GM19099 (cell line): ENCODE results near the gene RASGRF2.

ENCODE experiments used
- POLR2A ChIP-seq: IDR thresholded peaks from 3 replicates; pipeline ENCODE4 v1.6.1; 2011; ENCODE audit warnings: low read depth; ENCODE audit not compliant: insufficient read length; ENCODE audit errors: extremely low read depth

Gene RASGRF2

GRCh38 chr5:81192373-81192750, 232.2 kb downstream of the RASGRF2 start:
- TF ChIP-seq POLR2A = no peak

- TF ChIP-seq POLR2A = no peak
Observed at GRCh38 chr5:81194633-81195334, 234.6 kb downstream of the RASGRF2 start.

GRCh38 chr5:81195335-81195929, 235.3 kb downstream of the RASGRF2 start:
- no peak for TF ChIP-seq POLR2A

- no peak for TF ChIP-seq POLR2A
Observed at GRCh38 chr5:81202655-81203054, 242.5 kb downstream of the RASGRF2 start.

- no peak for TF ChIP-seq POLR2A
Observed at GRCh38 chr5:81203729-81204128, 243.6 kb downstream of the RASGRF2 start.

- no peak for TF ChIP-seq POLR2A
Observed at GRCh38 chr5:81204205-81204604, 244.0 kb downstream of the RASGRF2 start.

- TF ChIP-seq POLR2A = no peak
Observed at GRCh38 chr5:81205058-81205457, 244.9 kb downstream of the RASGRF2 start.

- no peak for TF ChIP-seq POLR2A
Observed at GRCh38 chr5:81207009-81207408, 246.8 kb downstream of the RASGRF2 start.

- TF ChIP-seq POLR2A = no peak
Observed at GRCh38 chr5:81208904-81209303, 248.7 kb downstream of the RASGRF2 start.

- no peak for TF ChIP-seq POLR2A
Observed at GRCh38 chr5:81209386-81209785, 249.2 kb downstream of the RASGRF2 start.

GRCh38 chr5:81209869-81210493, 249.8 kb downstream of the RASGRF2 start:
- TF ChIP-seq POLR2A = no peak

- TF ChIP-seq POLR2A = no peak
Observed at GRCh38 chr5:81212211-81212751, 252.1 kb downstream of the RASGRF2 start.

- TF ChIP-seq POLR2A = no peak
Observed at GRCh38 chr5:81213070-81213469, 252.9 kb downstream of the RASGRF2 start.

GRCh38 chr5:81214848-81215247, 254.7 kb downstream of the RASGRF2 start:
- TF ChIP-seq POLR2A = no peak

- no peak for TF ChIP-seq POLR2A
Observed at GRCh38 chr5:81216152-81216551, 256.0 kb downstream of the RASGRF2 start.

- TF ChIP-seq POLR2A = no peak
Observed at GRCh38 chr5:81219389-81219788, 259.2 kb downstream of the RASGRF2 start.
